SJSA1 (cell line): Measurements from ENCODE around the gene INSR. TPM values are rescaled to one million over a fixed set of nuclear protein-coding genes. Genes with fewer than 3 reads are reported as not detected.
"Not testable (repeated sequence)": the region's sequence is repeated elsewhere in the genome, so short reads cannot be mapped to it uniquely, and the experiment has no call there.

Experiments
- DNase-seq, 2 experiments: peaks; one replicate each; pipeline ENCODE4 v3.0.0-alpha.2; 2015 to 2020; ENCODE audit warnings: low spot score in 2 of 2, low read depth in 1 of 2
- H3K27ac ChIP-seq: fragments of 250-450 bp; sonication (Bioruptor Pico); 2 replicates; pipeline ENCODE4 v1.5.1; 2020; ENCODE audit warnings: mild to moderate bottlenecking, moderate library complexity
- H3K27me3 ChIP-seq: fragments of 250-450 bp; sonication (Bioruptor Pico); replicated peaks from 2 replicates; pipeline ENCODE4 v1.5.1; 2020; ENCODE audit warnings: mild to moderate bottlenecking, moderate library complexity
- H3K36me3 ChIP-seq: fragments of 250-450 bp; sonication (Bioruptor Pico); 2 replicates; pipeline ENCODE4 v1.5.1; 2020; ENCODE audit warnings: mild to moderate bottlenecking
- H3K4me1 ChIP-seq: fragments of 250-450 bp; sonication (Bioruptor Pico); replicated peaks from 2 replicates; pipeline ENCODE4 v1.6.1; 2021; ENCODE audit warnings: mild to moderate bottlenecking
- H3K4me3 ChIP-seq: fragments of 250-450 bp; sonication (Bioruptor Pico); 2 replicates; pipeline ENCODE4 v1.5.1; 2020; ENCODE audit warnings: mild to moderate bottlenecking
- H3K9me3 ChIP-seq: fragments of 250-450 bp; sonication (Bioruptor Pico); replicated peaks from 2 replicates; pipeline ENCODE4 v1.5.1; 2020; ENCODE audit warnings: mild to moderate bottlenecking
- total RNA-seq: library from RNA; depleted of rRNA; stranded (reverse); fragments of >200 nt; shearing (Covaris generic); gene quantifications from 2 replicates; pipeline ENCODE4 v1.2.3, GENCODE V29; 2014

Gene INSR
- total RNA-seq, 1 experiment from 2014 or later, result 1.2 TPM

- no peak for DNase-seq
These were observed 121.4 kb downstream of the INSR start for GRCh38 chr19:7172794-7173193.

GRCh38 chr19:7170983-7171382 lies 123.2 kb downstream of the INSR start:
- Histone ChIP-seq H3K4me1 (no peaks in the 10 kb centered on the region), H3K9me3 (peaks cover 4% of the 10 kb centered on the region), H3K27ac (no peak overlapping the region), H3K27me3 (no peaks in the 10 kb centered on the region), H3K36me3 (no peaks in the 10 kb centered on the region), H3K4me3 (no peak overlapping the region)
- DNase-seq, result no peak

More at GRCh38 chr19:7172794-7173193, 121.4 kb downstream of the INSR start:
- H3K36me3 ChIP-seq, result no peaks in the 10 kb centered on the region
- H3K27ac ChIP-seq, result no peak overlapping the region
- peaks cover 4% of the 10 kb centered on the region for H3K9me3 ChIP-seq
- no peak overlapping the region for H3K4me3 ChIP-seq
- H3K4me1 ChIP-seq, result no peaks in the 10 kb centered on the region
- H3K27me3 ChIP-seq, result no peaks in the 10 kb centered on the region

GRCh38 chr19:7168941-7169340 lies 125.3 kb downstream of the INSR start:
- no peaks in the 10 kb centered on the region for H3K36me3 ChIP-seq
- no peaks in the 10 kb centered on the region for H3K27me3 ChIP-seq
- no peak overlapping the region for H3K4me3 ChIP-seq
- no peak overlapping the region for H3K27ac ChIP-seq
- peaks cover 4% of the 10 kb centered on the region for H3K9me3 ChIP-seq
- no peaks in the 10 kb centered on the region for H3K4me1 ChIP-seq
- DNase-seq, result no peak

- Histone ChIP-seq H3K4me1 (no peaks in the 10 kb centered on the region), H3K27ac (no peak overlapping the region), H3K4me3 (no peak overlapping the region), H3K27me3 (no peaks in the 10 kb centered on the region), H3K9me3 (no peaks in the 10 kb centered on the region), H3K36me3 (no peaks in the 10 kb centered on the region)
- no peak for DNase-seq
These were observed 132.9 kb downstream of the INSR start for GRCh38 chr19:7161292-7161691.

GRCh38 chr19:7159105-7159933 lies 134.9 kb downstream of the INSR start:
- Histone ChIP-seq H3K4me3 (no peak overlapping the region), H3K27ac (no peak overlapping the region), H3K4me1 (no peaks in the 10 kb centered on the region), H3K27me3 (no peaks in the 10 kb centered on the region), H3K36me3 (no peaks in the 10 kb centered on the region), H3K9me3 (no peaks in the 10 kb centered on the region)
- no peak for DNase-seq

- Histone ChIP-seq H3K27ac (no peak overlapping the region), H3K36me3 (no peaks in the 10 kb centered on the region), H3K9me3 (no peaks in the 10 kb centered on the region), H3K27me3 (no peaks in the 10 kb centered on the region), H3K4me3 (no peak overlapping the region), H3K4me1 (no peaks in the 10 kb centered on the region)
- DNase-seq, result no peak
These were observed 141.2 kb downstream of the INSR start for GRCh38 chr19:7153022-7153421.

GRCh38 chr19:7152568-7152967 lies 141.6 kb downstream of the INSR start:
- H3K36me3 ChIP-seq, result no peaks in the 10 kb centered on the region
- no peak overlapping the region for H3K27ac ChIP-seq
- no peak for DNase-seq

GRCh38 chr19:7149956-7150705 lies 144.1 kb downstream of the INSR start:
- H3K4me3 ChIP-seq, result no peak overlapping the region
- H3K27me3 ChIP-seq, result no peaks in the 10 kb centered on the region
- no peaks in the 10 kb centered on the region for H3K36me3 ChIP-seq
- H3K9me3 ChIP-seq, result no peaks in the 10 kb centered on the region
- H3K27ac ChIP-seq, result no peak overlapping the region
- no peaks in the 10 kb centered on the region for H3K4me1 ChIP-seq
- DNase-seq, result no peak

More at GRCh38 chr19:7152568-7152967, 141.6 kb downstream of the INSR start:
- Histone ChIP-seq H3K9me3 (no peaks in the 10 kb centered on the region), H3K27me3 (no peaks in the 10 kb centered on the region), H3K4me1 (no peaks in the 10 kb centered on the region), H3K4me3 (no peak overlapping the region)

- not testable (repeated sequence) for H3K9me3 ChIP-seq, H3K27me3 ChIP-seq, H3K27ac ChIP-seq, DNase-seq, H3K4me3 ChIP-seq, H3K4me1 ChIP-seq, H3K36me3 ChIP-seq
These were observed 147.0 kb downstream of the INSR start for GRCh38 chr19:7147119-7147675.

GRCh38 chr19:7146086-7146485 lies 148.1 kb downstream of the INSR start:
- not testable (repeated sequence) for H3K9me3 ChIP-seq, H3K4me1 ChIP-seq, H3K27ac ChIP-seq, DNase-seq, H3K36me3 ChIP-seq, H3K27me3 ChIP-seq, H3K4me3 ChIP-seq

- Histone ChIP-seq H3K4me1 (no peaks in the 10 kb centered on the region), H3K27me3 (no peaks in the 10 kb centered on the region), H3K4me3 (no peak overlapping the region), H3K9me3 (no peaks in the 10 kb centered on the region; the same call in 1 of the 2 replicates), H3K36me3 (no peaks in the 10 kb centered on the region), H3K27ac (no peak overlapping the region)
- no peak for DNase-seq
These were observed 148.7 kb downstream of the INSR start for GRCh38 chr19:7145494-7145893.

GRCh38 chr19:7142771-7143170 lies 151.4 kb downstream of the INSR start:
- H3K36me3 ChIP-seq, result no peaks in the 10 kb centered on the region
- H3K4me1 ChIP-seq, result no peaks in the 10 kb centered on the region
- no peaks in the 10 kb centered on the region; the same call in none of the 2 replicates for H3K9me3 ChIP-seq

GRCh38 chr19:7140137-7140536 lies 154.1 kb downstream of the INSR start:
- no peak for DNase-seq
- Histone ChIP-seq H3K27ac (no peak overlapping the region), H3K27me3 (no peaks in the 10 kb centered on the region), H3K36me3 (no peaks in the 10 kb centered on the region), H3K4me3 (no peak overlapping the region), H3K9me3 (no peaks in the 10 kb centered on the region; the same call in none of the 2 replicates), H3K4me1 (no peaks in the 10 kb centered on the region)

More at GRCh38 chr19:7142771-7143170, 151.4 kb downstream of the INSR start:
- DNase-seq, result no peak
- Histone ChIP-seq H3K27me3 (no peaks in the 10 kb centered on the region), H3K27ac (no peak overlapping the region), H3K4me3 (no peak overlapping the region)

- H3K9me3 ChIP-seq, result no peaks in the 10 kb centered on the region; the same call in none of the 2 replicates
- no peaks in the 10 kb centered on the region for H3K27me3 ChIP-seq
- no peaks in the 10 kb centered on the region for H3K4me1 ChIP-seq
- no peak overlapping the region for H3K4me3 ChIP-seq
- H3K27ac ChIP-seq, result no peak overlapping the region
- DNase-seq, result no peak
- H3K36me3 ChIP-seq, result no peaks in the 10 kb centered on the region
These were observed 155.1 kb downstream of the INSR start for GRCh38 chr19:7139095-7139494.
